Occipital lobe (tissue), 2 donors: ENCODE results near the gene INPP5F. TPM values are rescaled to one million over a fixed set of nuclear protein-coding genes. Genes with fewer than 3 reads are reported as not detected.
"Not testable (repeated sequence)": the region's sequence is repeated elsewhere in the genome, so short reads cannot be mapped to it uniquely, and the experiment has no call there.

Source experiments
- DNase-seq: peaks from one replicate; lab custom pipeline; 2025; lab: John Stamatoyannopoulos, UW
- total RNA-seq: library from RNA; depleted of rRNA; stranded (reverse); fragments of >200 nt; gene quantifications from one replicate; pipeline ENCODE4 v1.2.3, GENCODE V29; 2014

The INPP5F gene
- total RNA-seq, 1 donor from 2014 or later, result 166 TPM

GRCh38 chr10:119703903-119704508 is 21.8 kb upstream of the INPP5F start:
- no peak for DNase-seq

- DNase-seq, result no peak
Measured at GRCh38 chr10:119705434-119705831, 20.4 kb upstream of the INPP5F start.

GRCh38 chr10:119706521-119707278 is 19.1 kb upstream of the INPP5F start:
- DNase-seq, result no peak

DNA sequence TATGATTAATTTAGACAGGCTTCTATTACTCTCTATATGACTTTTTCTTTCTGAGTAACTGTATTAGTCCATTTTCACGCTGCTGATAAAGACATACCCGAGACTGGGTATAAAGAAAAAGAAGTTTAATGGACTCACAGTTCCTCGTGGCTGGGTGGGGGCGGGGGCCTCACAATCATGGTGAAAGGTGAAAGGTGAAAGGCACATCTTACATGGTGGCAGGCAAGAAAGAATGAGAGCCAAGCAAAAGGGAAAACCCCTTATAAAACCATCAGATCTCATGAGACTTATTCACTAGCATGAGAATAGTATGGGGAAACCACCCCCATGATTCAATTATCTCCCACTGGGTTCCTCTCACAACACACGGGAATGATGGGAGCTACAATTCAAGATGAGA is 18.5 kb upstream of the INPP5F start:
- not testable (repeated sequence) for DNase-seq

GRCh38 chr10:119710935-119711334 is 14.9 kb upstream of the INPP5F start:
- DNase-seq, result not testable (repeated sequence)

- DNase-seq, result no peak
Measured at GRCh38 chr10:119713744-119714483, 11.9 kb upstream of the INPP5F start.

GRCh38 chr10:119714484-119714816 is 11.4 kb upstream of the INPP5F start:
- no peak for DNase-seq

DNA sequence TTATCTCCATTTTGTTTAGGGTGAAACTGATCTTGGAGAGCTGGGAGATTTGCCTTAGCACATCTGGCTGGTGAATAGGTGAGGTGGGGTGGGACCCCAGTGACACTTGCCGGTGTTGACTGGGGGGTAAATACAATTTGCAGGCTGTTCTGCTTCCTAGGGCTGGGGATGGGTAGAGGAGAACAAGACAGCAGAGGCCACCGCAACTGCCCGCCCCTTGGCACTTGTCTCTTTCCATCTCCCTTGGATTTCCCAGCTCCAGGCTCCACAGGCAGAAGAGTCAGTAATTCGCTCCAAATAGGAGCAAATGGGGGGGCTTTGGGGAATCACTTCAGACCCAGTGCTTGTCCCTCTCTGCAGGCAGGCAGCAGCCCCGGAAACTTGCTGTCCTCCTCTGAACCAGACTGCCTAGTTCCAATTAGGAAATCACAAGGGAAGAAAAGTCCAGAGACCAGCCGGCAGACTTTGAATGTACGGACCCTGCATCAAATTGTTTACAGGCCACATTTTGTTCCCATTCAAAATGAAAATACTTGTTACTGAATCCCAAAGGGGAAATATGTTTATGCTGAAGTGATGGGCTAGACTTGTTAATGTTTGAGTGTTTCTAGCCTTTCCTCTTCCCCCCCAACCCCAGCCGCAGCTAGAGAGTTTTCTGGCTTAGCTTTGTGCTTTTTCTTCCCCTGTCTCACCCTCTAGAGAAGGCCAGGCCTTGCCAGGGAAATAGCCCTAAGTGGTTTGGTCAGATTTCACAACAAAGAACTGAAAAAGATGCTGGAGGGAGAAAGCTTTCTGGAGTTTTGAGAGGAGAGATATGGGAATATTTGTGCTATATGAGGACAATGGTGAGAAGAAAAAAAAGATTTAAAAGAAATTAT is 10.0 kb upstream of the INPP5F start:
- no peak for DNase-seq

DNA sequence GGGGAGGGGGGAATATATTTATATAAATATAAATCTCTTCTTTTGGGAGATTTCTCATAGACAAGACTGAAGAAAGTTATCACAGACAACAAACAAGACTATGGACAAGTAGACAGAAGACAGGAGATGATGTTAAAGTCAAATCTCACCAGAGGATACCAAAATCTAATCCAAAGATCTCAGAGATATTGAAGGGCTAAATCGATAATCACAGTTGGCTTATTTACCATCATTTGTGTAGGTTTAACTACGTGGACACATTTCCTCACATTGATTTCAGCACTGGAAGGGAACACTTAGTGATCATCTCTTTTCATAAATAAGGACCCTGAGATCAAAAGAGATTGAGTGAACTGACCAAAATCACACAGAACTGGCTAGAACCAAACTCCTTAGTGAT is 2.7 kb upstream of the INPP5F start:
- no peak for DNase-seq

DNA sequence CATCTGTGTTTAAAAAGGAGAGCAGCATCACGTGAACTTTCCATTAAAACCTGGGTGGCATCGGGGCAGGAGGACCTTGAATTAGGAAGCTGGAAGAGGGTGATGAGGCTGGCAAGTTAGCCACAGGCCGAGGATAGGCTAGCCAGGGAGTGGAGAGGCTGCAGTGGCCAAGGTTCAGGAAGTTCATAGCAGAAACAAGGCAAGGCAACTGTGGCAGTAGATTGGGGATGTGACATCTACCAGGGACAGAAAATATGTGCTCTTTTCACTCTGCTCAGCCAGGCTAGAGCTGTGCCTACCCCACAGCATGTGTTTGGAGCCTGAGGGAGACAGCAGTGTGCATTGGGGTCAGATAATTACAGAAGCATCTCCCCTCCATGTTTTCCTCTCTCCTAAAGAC is 2.2 kb upstream of the INPP5F start:
- DNase-seq, result no peak

- no peak for DNase-seq
Measured at GRCh38 chr10:119724593-119725516, 995 bp upstream of the INPP5F start.

DNA sequence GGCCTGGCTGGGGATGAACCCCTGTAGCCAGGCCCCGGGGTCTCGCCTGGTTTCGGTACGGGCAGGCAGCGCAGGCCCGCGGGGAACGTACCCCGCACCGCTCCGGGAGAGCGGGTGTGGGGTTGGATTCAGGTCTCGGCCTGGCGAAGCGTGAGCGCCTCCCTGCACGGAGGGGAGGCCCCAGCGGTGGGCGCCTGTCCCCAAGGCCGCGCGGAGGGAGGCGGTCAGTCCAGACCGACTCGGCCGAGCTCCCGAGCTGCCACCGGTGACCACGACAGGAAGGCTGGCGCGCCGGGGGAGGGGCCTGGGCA is 378 bp upstream of the INPP5F start:
- no peak for DNase-seq

GRCh38 chr10:119726676-119727261 is 919 bp downstream of the INPP5F start:
- DNase-seq, result no peak

GRCh38 chr10:119728172-119728800 is 2.4 kb downstream of the INPP5F start:
- no peak for DNase-seq

DNA sequence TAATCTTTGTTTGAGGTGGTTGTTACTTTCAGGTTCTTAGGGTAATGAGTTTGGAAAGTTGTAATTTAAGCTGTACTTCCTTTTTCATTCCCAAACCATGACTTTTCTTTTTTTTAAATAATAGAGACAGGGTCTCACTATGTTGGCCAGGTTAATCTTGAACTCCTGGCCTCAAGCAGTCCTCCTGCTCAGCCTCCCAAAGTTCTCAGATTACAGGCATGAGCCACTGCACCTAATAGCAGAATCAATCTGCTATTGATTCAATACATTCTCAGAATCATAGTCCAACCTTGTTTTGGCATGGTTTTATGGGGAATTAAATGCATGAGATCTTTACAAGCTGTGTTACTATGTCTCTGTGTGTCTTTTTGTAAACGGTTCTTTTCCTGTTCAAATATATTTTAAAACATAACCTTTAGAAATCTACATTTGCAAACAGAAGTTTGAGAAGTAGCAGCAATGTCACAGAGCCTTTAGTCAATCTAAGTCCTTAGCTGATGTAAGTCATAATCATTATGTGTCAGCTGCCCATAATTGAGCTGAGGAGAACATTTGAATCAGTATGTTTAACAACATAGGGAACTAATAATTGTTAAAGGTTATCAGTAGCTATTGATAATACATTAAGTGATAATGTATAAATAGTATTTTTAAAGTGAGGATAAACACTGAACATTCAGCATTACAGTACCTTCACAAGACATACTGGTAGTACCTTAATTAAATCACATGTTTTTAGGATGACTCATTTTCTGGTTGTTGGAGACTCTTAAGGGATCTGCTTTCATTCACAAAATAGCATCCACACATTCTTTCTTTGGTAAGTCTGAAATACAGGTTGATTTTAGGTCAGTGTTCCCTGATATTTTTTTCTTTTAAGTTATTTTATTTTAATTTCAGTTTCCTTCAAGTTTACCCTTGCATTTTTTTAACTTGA is 8.8 kb downstream of the INPP5F start:
- DNase-seq, result no peak

DNA sequence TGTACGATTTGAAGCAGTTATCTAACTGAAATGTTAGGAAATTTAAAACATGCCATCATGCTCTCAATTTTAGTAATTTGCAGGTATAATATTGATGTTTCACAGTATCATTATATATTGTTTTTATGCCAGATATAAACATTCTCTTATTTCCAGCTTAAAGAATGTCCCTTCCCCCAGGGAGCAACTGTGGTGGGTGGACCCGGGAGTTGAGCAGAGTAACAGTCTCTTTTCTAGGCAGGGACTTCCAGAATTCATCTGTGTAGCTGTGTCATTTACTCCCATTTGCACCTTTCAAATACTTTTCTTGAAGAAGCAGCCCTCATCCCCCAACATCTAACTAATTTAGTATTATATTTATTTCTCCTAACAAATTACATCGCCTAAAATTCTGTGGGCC is 9.6 kb downstream of the INPP5F start:
- no peak for DNase-seq

DNA sequence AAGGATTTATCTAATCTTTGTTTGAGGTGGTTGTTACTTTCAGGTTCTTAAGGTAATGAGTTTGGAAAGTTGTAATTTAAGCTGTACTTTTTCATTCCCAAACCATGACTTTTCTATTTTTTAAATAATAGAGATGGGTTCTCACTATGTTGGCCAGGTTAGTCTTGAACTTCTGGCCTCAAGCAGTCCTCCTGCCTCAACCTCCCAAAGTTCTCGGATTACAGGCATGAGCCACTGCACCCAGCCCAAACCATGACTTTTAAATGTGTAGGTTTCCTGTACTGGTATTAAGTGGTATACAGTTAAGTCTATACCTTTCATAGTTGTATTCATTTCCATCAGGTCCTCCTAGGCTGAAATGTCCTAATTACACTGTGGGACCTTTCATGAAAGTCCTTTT is 10.4 kb downstream of the INPP5F start:
- no peak for DNase-seq

GRCh38 chr10:119737039-119737663 is 11.3 kb downstream of the INPP5F start:
- DNase-seq, result no peak
